Gastroesophageal sphincter (tissue), 4 donors: ENCODE results near the gene ADAMTS2. TPM values are rescaled to one million over a fixed set of nuclear protein-coding genes. Genes with fewer than 3 reads are reported as not detected.
"Not testable (repeated sequence)": the region's sequence is repeated elsewhere in the genome, so short reads cannot be mapped to it uniquely, and the experiment has no call there.

Source experiments
- ATAC-seq: fragments of 150-250 bp; one replicate; pipeline ENCODE4 v1.9.1; 2016; ENCODE audit warnings: mild to moderate bottlenecking, moderate library complexity
- H3K27ac ChIP-seq, 4 donors: fragments of 200-600 bp; sonication (generic) in 3 of 4; 1 replicate in 3 of 4; 2 replicates in 1 of 4; pipeline ENCODE4 v1.5.1; 2016 to 2019
- H3K27me3 ChIP-seq: fragments of 200-600 bp; sonication (generic); one replicate; pipeline ENCODE4 v1.5.1; 2019
- H3K36me3 ChIP-seq, 2 donors: fragments of 200-600 bp; sonication (generic); one replicate each; pipeline ENCODE4 v1.5.1; 2019; ENCODE audit warnings: control low read depth in 1 of 2
- H3K4me1 ChIP-seq, 3 donors: fragments of 200-600 bp; sonication (generic); 1 replicate in 2 of 3; 2 replicates in 1 of 3; pipeline ENCODE4 v1.5.1; 2016 to 2019; ENCODE audit warnings: control low read depth in 2 of 3
- H3K4me3 ChIP-seq, 2 donors: fragments of 200-600 bp; sonication (generic); one replicate each; pipeline ENCODE4 v1.5.1; 2019; ENCODE audit warnings: mild to moderate bottlenecking in 1 of 2, moderate library complexity in 1 of 2
- H3K9me3 ChIP-seq, 3 donors: fragments of 200-600 bp; sonication (generic); one replicate each; pipeline ENCODE4 v1.5.1; 2017 to 2019; ENCODE audit warnings: control low read depth in 2 of 3
- CTCF ChIP-seq, 4 experiments: fragments of 200-600 bp in 2 of 4; fragments of 450-650 bp in 2 of 4; sonication (generic) in 1 of 4; IDR thresholded peaks; one replicate each; pipeline ENCODE4 v1.5.1; 2017 to 2019; ENCODE audit warnings: antibody characterized with exemption in 4 of 4, mild to moderate bottlenecking in 2 of 4, moderate library complexity in 2 of 4
- EP300 ChIP-seq: sonication (generic); formaldehyde crosslinking; IDR thresholded peaks from one replicate; pipeline ENCODE4 v1.6.1; 2017; ENCODE audit warnings: antibody characterized with exemption, mild to moderate bottlenecking
- POLR2A ChIP-seq, 2 donors: fragments of 450-650 bp; IDR thresholded peaks; one replicate each; pipeline ENCODE4 v1.6.1; 2017; ENCODE audit warnings: antibody characterized with exemption in 2 of 2, mild to moderate bottlenecking in 2 of 2, moderate library complexity in 1 of 2
- POLR2AphosphoS5 ChIP-seq: sonication (generic); formaldehyde crosslinking; IDR thresholded peaks from one replicate; pipeline ENCODE4 v1.6.1; 2017; ENCODE audit warnings: antibody characterized with exemption
- WGBS, 2 donors: methylation state at CpG; one replicate each; pipeline ENCODE4 v1.1.5; 2018; ENCODE audit warnings: low coverage in 1 of 2; 5-methylcytosine and 5-hydroxymethylcytosine counted together
- total RNA-seq, 4 donors: library from RNA; depleted of rRNA; stranded (reverse); fragments of >200 nt; gene quantifications; one replicate each; pipeline ENCODE4 v1.1.0, GENCODE V29; 2016

The ADAMTS2 gene
- total RNA-seq, 4 donors from 2014 or later = 14.8 to 24.8 (median 22.6) TPM

- Histone ChIP-seq H3K9me3 (no peaks in the 10 kb centered on the region), H3K4me1 (peaks cover 0 to 26% (median 4%) of the 10 kb centered on the region in 3 donors), H3K27ac (no peak overlapping the region), H3K4me3 (no peak overlapping the region), H3K36me3 (no peaks in the 10 kb centered on the region), H3K27me3 (no peaks in the 10 kb centered on the region)
- TF ChIP-seq POLR2A (IDR thresholded peaks at IDR 0.05) = no peak
- TF ChIP-seq POLR2AphosphoS5 = no peak
- no peak for TF ChIP-seq EP300
- no peak for TF ChIP-seq CTCF (IDR thresholded peaks at IDR 0.05)
- ATAC-seq = no peak
- WGBS, 2 donors = 60 to 83% methylated on average over 1 to 4 of the region's 10 CpGs
These were observed 57.6 kb downstream of the ADAMTS2 start for GRCh38 chr5:179287631-179288030.

GRCh38 chr5:179287071-179287470 lies 58.2 kb downstream of the ADAMTS2 start:
- ATAC-seq = no peak
- Histone ChIP-seq H3K27me3 (no peaks in the 10 kb centered on the region), H3K4me1 (peaks cover 0 to 26% (median 4%) of the 10 kb centered on the region in 3 donors), H3K9me3 (no peaks in the 10 kb centered on the region), H3K4me3 (no peak overlapping the region), H3K36me3 (no peaks in the 10 kb centered on the region), H3K27ac (no peak overlapping the region)
- no peak for TF ChIP-seq EP300
- no peak for TF ChIP-seq POLR2AphosphoS5
- no peak for TF ChIP-seq POLR2A (IDR thresholded peaks at IDR 0.05)
- no peak for TF ChIP-seq CTCF (IDR thresholded peaks at IDR 0.05)
- 83% methylated on average over 1 of the region's 13 CpGs; no CpG with 5 or more reads in 1 of the 2 donors for WGBS, 2 donors

GRCh38 chr5:179285776-179286162 lies 59.5 kb downstream of the ADAMTS2 start:
- not testable (repeated sequence) for H3K4me3 ChIP-seq, ATAC-seq

GRCh38 chr5:179284751-179285631 lies 60.3 kb downstream of the ADAMTS2 start:
- peak overlapping the region in 1 of 4 donors; percentile 33 for H3K27ac ChIP-seq
- H3K4me3 ChIP-seq = no peak overlapping the region
- no peaks in the 10 kb centered on the region for H3K9me3 ChIP-seq
- no peaks in the 10 kb centered on the region for H3K36me3 ChIP-seq
- ATAC-seq = peak; percentile 68
- TF ChIP-seq EP300 = no peak
- no peak for TF ChIP-seq POLR2A (IDR thresholded peaks at IDR 0.05)
- no peak for TF ChIP-seq CTCF (IDR thresholded peaks at IDR 0.05)
- no peak for TF ChIP-seq POLR2AphosphoS5
- peaks cover 0 to 26% (median 4%) of the 10 kb centered on the region in 3 donors for H3K4me1 ChIP-seq
- H3K27me3 ChIP-seq = no peaks in the 10 kb centered on the region
- WGBS, 2 donors = 61 to 67% methylated on average over 14 to 22 of the region's 23 CpGs

More at GRCh38 chr5:179285776-179286162, 59.5 kb downstream of the ADAMTS2 start:
- H3K27ac ChIP-seq, H3K9me3 ChIP-seq, H3K27me3 ChIP-seq, H3K36me3 ChIP-seq: not testable (repeated sequence)
- peaks cover 0 to 26% (median 4%) of the 10 kb centered on the region in 3 donors for H3K4me1 ChIP-seq
- 100% methylated on average over 1 of the region's 11 CpGs; no CpG with 5 or more reads in 1 of the 2 donors for WGBS, 2 donors

- H3K27ac ChIP-seq, H3K9me3 ChIP-seq, H3K27me3 ChIP-seq, H3K36me3 ChIP-seq, ATAC-seq, H3K4me3 ChIP-seq: not testable (repeated sequence)
- peaks cover 0 to 26% (median 4%) of the 10 kb centered on the region in 3 donors for H3K4me1 ChIP-seq
- WGBS, 2 donors = 92 to 98% methylated on average over 6 to 10 of the region's 10 CpGs
These were observed 61.4 kb downstream of the ADAMTS2 start for GRCh38 chr5:179283908-179284307.

GRCh38 chr5:179281694-179282093 lies 63.6 kb downstream of the ADAMTS2 start:
- H3K27me3 ChIP-seq = no peaks in the 10 kb centered on the region
- H3K4me1 ChIP-seq = peaks cover 0 to 18% (median 6%) of the 10 kb centered on the region in 3 donors
- no peaks in the 10 kb centered on the region for H3K36me3 ChIP-seq
- H3K27ac ChIP-seq = no peak overlapping the region
- WGBS, 2 donors = 82 to 88% methylated on average over 1 of the region's 1 CpG
- no peaks in the 10 kb centered on the region for H3K9me3 ChIP-seq
- no peak for ATAC-seq
- H3K4me3 ChIP-seq = no peak overlapping the region
- TF ChIP-seq POLR2AphosphoS5 (no peak), EP300 (no peak), CTCF (IDR thresholded peaks at IDR 0.05) (no peak), POLR2A (IDR thresholded peaks at IDR 0.05) (no peak)
